CD1c-positive myeloid dendritic cell (primary cell): ENCODE measurements around the gene SLCO3A1.
"Not testable (repeated sequence)": the region's sequence is repeated elsewhere in the genome, so short reads cannot be mapped to it uniquely, and the experiment has no call there.

Source experiments
- DNase-seq: peaks from one replicate; pipeline ENCODE4 v3.0.0-alpha.2; 2016; ENCODE audit errors: extremely low spot score

Gene SLCO3A1

GRCh38 chr15:92205255-92205739, 351.8 kb downstream of the SLCO3A1 start:
- DNase-seq, result no peak

GRCh38 chr15:92207601-92208000, 354.1 kb downstream of the SLCO3A1 start:
- not testable (repeated sequence) for DNase-seq
